Measurements from ENCODE around the gene ADAM10. TPM values are rescaled to one million over a fixed set of nuclear protein-coding genes. Genes with fewer than 3 reads are reported as not detected.

The ADAM10 gene
- total RNA-seq, 2 experiments from 2014 or later, result 61.9 to 103 TPM

GRCh38 chr15:58704155-58704865 lies 45.2 kb downstream of the ADAM10 start:
- Histone ChIP-seq H3K27ac (ENCODE audit: low read depth, low read length, poor library complexity, severe bottlenecking) (no peak overlapping the region), H4K20me1 (ENCODE audit: insufficient read depth, low read length) (no peaks in the 10 kb centered on the region), H3K4me3 (ENCODE audit: low read depth, low read length, poor library complexity, severe bottlenecking) (no peak overlapping the region), H3K79me2 (ENCODE audit: insufficient read depth, low read depth, low read length) (peaks cover 52% of the 10 kb centered on the region; the same call in 1 of the 2 replicates), H3K9me3 (ENCODE audit: low read length) (peaks cover 22% of the 10 kb centered on the region; the same call in 1 of the 2 replicates), H3K36me3 (ENCODE audit: insufficient read depth, low read length) (peaks cover 52% of the 10 kb centered on the region), H2AFZ (ENCODE audit: low read length) (no peak overlapping the region), H3K9me2 (ENCODE audit: insufficient read depth, low read length) (no peaks in the 10 kb centered on the region), H3K4me1 (ENCODE audit: insufficient read depth, low read length, poor library complexity, severe bottlenecking) (no peaks in the 10 kb centered on the region), H3K4me2 (ENCODE audit: low read length) (no peak overlapping the region)
- DNase-seq (ENCODE audit: low spot score), result no peak
- CTCF ChIA-PET (ENCODE audit: unreplicated experiment), result no interaction called here
- intact Hi-C loops (cut with micrococcal nuclease; ENCODE audit: unreplicated experiment), result no loop called here
- TF ChIP-seq EZH2phosphoT487 (IDR thresholded peaks at IDR 0.05; ENCODE audit: borderline replicate concordance, low read depth, low read length) (no peak), CTCF (conservative IDR thresholded peaks at IDR 0.05; ENCODE audit: low read length) (no peak)
- POLR2A ChIA-PET, result no interaction called here
- no TSS peak for BruUV-seq (replicated peaks)

GRCh38 chr15:58703610-58704009 lies 45.9 kb downstream of the ADAM10 start:
- Histone ChIP-seq H3K79me2 (ENCODE audit: insufficient read depth, low read depth, low read length) (peaks cover 59% of the 10 kb centered on the region), H3K4me2 (ENCODE audit: low read length) (no peak overlapping the region), H3K4me1 (ENCODE audit: insufficient read depth, low read length, poor library complexity, severe bottlenecking) (no peaks in the 10 kb centered on the region), H3K9me2 (ENCODE audit: insufficient read depth, low read length) (no peaks in the 10 kb centered on the region), H3K4me3 (ENCODE audit: low read depth, low read length, poor library complexity, severe bottlenecking) (no peak overlapping the region), H3K36me3 (ENCODE audit: insufficient read depth, low read length) (peaks cover 59% of the 10 kb centered on the region), H3K27ac (ENCODE audit: low read depth, low read length, poor library complexity, severe bottlenecking) (no peak overlapping the region), H2AFZ (ENCODE audit: low read length) (no peak overlapping the region), H3K9me3 (ENCODE audit: low read length) (peaks cover 29% of the 10 kb centered on the region; the same call in 1 of the 2 replicates), H4K20me1 (ENCODE audit: insufficient read depth, low read length) (no peaks in the 10 kb centered on the region)
- BruUV-seq (replicated peaks), result no TSS peak
- ChIA-PET CTCF (ENCODE audit: unreplicated experiment) (no interaction called here), POLR2A (no interaction called here)
- TF ChIP-seq EZH2phosphoT487 (IDR thresholded peaks at IDR 0.05; ENCODE audit: borderline replicate concordance, low read depth, low read length), result no peak
- TF ChIP-seq CTCF (conservative IDR thresholded peaks at IDR 0.05; ENCODE audit: low read length), result no peak
- no peak for DNase-seq (ENCODE audit: low spot score)
- intact Hi-C loops (cut with micrococcal nuclease; ENCODE audit: unreplicated experiment), result no loop called here

GRCh38 chr15:58702233-58702632 lies 47.3 kb downstream of the ADAM10 start:
- POLR2A ChIA-PET, result no interaction called here
- intact Hi-C loops (cut with micrococcal nuclease; ENCODE audit: unreplicated experiment), result no loop called here
- Histone ChIP-seq H3K4me3 (ENCODE audit: low read depth, low read length, poor library complexity, severe bottlenecking) (no peak overlapping the region), H2AFZ (ENCODE audit: low read length) (no peak overlapping the region), H3K36me3 (ENCODE audit: insufficient read depth, low read length) (peaks cover 53% of the 10 kb centered on the region), H3K9me3 (ENCODE audit: low read length) (peaks cover 37% of the 10 kb centered on the region; the same call in 1 of the 2 replicates), H3K9me2 (ENCODE audit: insufficient read depth, low read length) (no peaks in the 10 kb centered on the region), H4K20me1 (ENCODE audit: insufficient read depth, low read length) (no peaks in the 10 kb centered on the region), H3K79me2 (ENCODE audit: insufficient read depth, low read depth, low read length) (peaks cover 68% of the 10 kb centered on the region), H3K4me2 (ENCODE audit: low read length) (no peak overlapping the region), H3K4me1 (ENCODE audit: insufficient read depth, low read length, poor library complexity, severe bottlenecking) (no peaks in the 10 kb centered on the region), H3K27ac (ENCODE audit: low read depth, low read length, poor library complexity, severe bottlenecking) (no peak overlapping the region)
- no peak for DNase-seq (ENCODE audit: low spot score)
- no TSS peak for BruUV-seq (replicated peaks)
- CTCF ChIA-PET (ENCODE audit: unreplicated experiment), result no interaction called here
- no peak for TF ChIP-seq CTCF (conservative IDR thresholded peaks at IDR 0.05; ENCODE audit: low read length)
